Epidermal melanocyte (primary cell): ENCODE results near the gene IMMP2L.
"Not testable (repeated sequence)": the region's sequence is repeated elsewhere in the genome, so short reads cannot be mapped to it uniquely, and the experiment has no call there.

Experiments used
- DNase-seq: peaks from one replicate; pipeline ENCODE4 v3.0.0; 2011; ENCODE audit warnings: low spot score; ENCODE audit not compliant: insufficient read length

The IMMP2L gene

GRCh38 chr7:111264981-111265380 lies 297.3 kb downstream of the IMMP2L start:
- DNase-seq: no peak

DNA sequence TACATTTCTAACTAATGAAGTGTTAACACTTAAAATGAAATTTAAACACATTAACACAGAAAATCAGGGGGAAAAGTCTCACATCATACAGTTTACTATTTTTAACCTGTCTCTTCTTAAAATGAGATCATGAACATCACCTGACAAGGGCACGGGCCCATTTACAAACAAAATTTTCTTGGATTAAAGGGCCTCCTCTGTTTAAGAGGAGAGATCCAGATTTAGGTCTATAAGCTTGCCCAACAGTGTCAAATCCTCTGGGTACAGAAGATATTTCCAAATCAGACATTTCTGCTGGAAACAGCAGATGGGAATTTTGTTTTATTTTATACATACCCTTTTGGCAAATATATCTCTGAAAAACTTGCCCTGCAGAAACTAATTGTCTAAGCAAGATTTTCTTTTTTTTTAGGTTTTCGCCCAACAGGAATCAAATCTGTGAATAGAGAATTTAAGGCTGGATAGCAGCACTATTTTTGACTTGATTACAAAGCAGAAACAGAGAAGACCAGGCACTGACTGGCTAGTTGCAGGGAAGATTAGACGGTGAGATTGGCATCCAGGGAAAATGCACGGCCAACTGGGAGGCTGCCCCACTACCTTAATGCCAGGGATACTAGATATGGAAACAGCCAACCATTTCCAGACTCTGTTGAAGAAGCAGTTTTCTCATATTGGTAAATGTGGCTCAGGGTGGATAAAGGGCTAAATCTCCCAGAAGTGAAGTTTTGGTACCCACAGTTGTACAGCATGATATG lies 298.0 kb downstream of the IMMP2L start:
- DNase-seq: no peak

GRCh38 chr7:111262293-111263116 lies 299.8 kb downstream of the IMMP2L start:
- DNase-seq: no peak

DNA sequence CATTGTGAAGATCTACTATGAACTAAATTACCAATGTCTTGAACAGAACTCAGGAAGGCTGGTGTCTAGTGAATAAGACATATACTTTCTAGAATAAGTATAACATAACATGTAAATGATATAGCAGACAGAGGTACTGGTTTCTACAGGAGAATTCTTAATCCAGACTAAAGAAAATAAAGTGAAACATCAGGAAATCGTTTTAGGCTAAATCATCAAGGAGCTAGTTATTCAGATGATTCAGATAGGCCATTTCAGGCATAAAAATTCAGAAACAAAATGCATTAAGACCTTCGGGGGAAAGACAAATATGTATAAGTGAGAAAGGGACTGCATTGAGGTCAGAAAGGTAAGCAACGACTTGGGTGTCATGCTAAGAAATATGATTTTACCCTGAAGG lies 300.8 kb downstream of the IMMP2L start:
- no peak for DNase-seq

GRCh38 chr7:111259991-111260390 lies 302.3 kb downstream of the IMMP2L start:
- no peak for DNase-seq

GRCh38 chr7:111256391-111256790 lies 305.9 kb downstream of the IMMP2L start:
- peak; percentile 24 for DNase-seq

DNA sequence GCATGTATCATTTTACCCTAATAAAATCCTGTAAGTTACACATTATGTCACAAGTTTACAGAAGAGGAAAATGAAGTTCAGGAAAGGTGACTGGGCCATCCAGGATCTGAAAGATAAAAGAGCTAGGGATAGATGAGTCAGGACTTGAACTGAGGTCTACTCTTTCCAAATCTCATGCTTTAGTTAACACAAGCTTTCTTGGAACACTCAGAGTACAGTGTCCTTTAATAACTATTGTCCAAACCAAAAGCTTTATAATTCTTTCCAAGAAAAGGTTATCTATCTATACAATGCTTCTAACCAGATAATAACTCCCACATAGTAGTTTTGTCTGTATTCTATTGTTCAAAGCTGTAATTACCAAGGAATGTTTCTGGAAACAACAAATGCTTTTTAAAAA lies 306.7 kb downstream of the IMMP2L start:
- DNase-seq: no peak

- not testable (repeated sequence) for DNase-seq
Observed at GRCh38 chr7:111251365-111251764, 310.9 kb downstream of the IMMP2L start.

DNA sequence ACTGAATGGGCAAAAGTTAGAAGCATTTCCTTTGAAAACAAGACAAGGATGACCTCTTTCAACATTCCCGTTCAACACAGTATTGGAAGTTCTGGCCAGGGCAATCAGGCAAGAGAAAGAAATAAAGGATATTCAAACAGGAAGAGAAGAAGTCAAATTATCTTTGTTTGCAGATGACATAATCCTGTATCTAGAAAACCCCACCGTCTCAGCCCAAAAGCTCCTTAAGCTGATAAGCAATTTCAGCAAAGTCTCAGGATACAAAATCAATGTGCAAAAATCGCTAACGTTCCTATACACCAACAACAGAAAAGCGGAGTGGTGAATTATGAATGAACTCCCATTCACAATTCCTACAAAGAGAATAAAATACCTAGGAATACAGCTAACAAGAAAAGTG lies 312.5 kb downstream of the IMMP2L start:
- not testable (repeated sequence) for DNase-seq

DNA sequence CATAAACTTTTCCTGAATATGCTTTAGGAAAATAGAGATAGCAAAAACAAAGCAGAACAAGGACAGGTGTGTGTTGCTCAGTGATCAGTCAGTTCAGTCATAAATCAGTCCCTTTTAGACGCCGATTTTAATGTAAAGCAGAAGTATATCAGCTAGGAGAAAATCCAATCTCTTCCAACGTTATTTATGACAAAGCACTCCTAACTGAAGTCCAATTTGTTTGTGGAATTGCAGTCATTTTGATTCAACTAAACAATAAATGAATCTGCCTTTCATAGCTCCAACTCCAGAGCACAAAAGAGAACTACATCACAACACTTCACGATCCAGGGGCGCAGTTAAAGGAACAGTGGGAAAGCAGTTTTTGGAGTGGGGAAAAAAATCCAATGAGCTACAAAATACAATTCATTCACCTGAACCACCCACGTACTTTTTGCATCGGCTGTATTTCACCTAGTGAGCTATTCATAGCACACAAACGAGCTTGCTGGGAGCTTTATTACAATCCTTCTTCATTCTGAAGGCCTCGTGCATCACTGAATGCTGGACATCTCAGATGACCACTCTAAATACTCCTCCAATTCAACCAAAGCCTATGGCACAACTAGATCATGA lies 320.0 kb downstream of the IMMP2L start:
- DNase-seq: no peak

GRCh38 chr7:111240371-111240770 lies 321.9 kb downstream of the IMMP2L start:
- no peak for DNase-seq

DNA sequence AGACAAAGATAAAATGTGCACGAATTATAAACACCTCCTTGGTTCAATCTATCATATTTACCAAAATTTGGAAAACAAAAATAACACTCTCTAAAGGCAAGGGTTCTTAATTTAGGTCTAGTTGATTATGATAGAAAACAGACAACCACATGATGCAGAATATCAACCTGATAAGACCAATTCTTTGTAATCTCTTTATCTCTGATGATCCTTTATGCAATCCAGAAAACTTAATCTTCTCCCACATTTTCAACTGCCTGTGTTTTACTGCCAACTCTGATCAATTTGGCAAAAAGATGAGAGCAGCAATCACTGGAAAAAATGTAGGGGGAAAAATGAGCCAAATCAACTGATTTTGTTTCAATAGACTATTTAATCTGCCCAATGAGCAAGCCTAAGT lies 322.9 kb downstream of the IMMP2L start:
- no peak for DNase-seq

DNA sequence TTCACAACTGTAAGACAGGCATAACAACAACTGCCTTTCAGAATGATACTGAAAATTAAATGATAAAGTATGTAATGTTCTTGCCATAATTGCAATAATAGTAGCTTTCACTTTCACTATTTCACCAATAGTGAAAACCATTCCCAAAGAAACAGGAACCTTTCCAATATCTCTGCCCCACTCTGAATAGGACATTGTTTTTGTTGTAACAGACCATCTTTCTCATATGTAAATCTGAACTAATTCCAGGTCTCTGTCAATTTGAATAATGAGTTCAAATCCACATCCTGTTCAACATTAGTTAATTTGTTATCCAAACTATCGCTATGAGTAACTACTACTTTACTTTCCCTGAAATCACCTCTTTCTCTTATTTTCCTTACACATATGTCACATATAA lies 323.4 kb downstream of the IMMP2L start:
- peak; percentile 20 for DNase-seq

- DNase-seq: no peak
Observed at GRCh38 chr7:111235709-111236108, 326.6 kb downstream of the IMMP2L start.

GRCh38 chr7:111232249-111233084 lies 329.8 kb downstream of the IMMP2L start:
- DNase-seq: no peak

DNA sequence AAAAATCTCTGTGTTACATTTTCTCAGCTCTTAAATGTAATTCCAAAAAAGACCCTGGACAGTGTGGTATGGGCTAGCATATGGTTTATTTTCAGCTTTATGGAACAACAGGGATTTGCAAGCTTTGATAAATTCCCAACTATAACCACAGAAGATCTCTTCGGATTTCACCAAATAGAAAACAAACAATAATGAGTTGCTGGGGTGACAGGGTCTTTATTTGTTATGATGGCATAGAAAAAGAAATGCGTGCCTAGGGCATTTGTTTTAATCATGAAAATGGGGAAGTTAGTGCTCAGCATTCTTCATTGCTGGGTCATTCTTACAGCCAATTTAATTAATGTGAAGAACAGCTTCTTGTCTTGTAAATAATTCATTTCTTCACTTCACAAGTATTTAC lies 332.4 kb downstream of the IMMP2L start:
- DNase-seq: no peak

- DNase-seq: no peak
Observed at GRCh38 chr7:111229181-111229740, 333.0 kb downstream of the IMMP2L start.

GRCh38 chr7:111228437-111228836 lies 333.9 kb downstream of the IMMP2L start:
- DNase-seq: no peak

- DNase-seq: no peak
Observed at GRCh38 chr7:111226800-111227199, 335.5 kb downstream of the IMMP2L start.

- DNase-seq: no peak
Observed at GRCh38 chr7:111224354-111225231, 337.7 kb downstream of the IMMP2L start.
